K562 (cell line): ENCODE measurements around the gene KRTAP2-4. TPM values are rescaled to one million over a fixed set of nuclear protein-coding genes. Genes with fewer than 3 reads are reported as not detected.

ENCODE experiments used
- ATAC-seq: fragments of 200-7000 bp; cut with Tn5 transposase; 3 replicates; pipeline ENCODE4 v1.9.1; 2020; ENCODE audit warnings: moderate library complexity
- BruUV-seq: library from RNA; stranded (reverse); fragments of 400-500 nt; replicated peaks from 2 replicates; lab custom pipeline; 2021; lab: Mats Ljungman, UMichigan
- CTCF ChIA-PET: fragments of 300-600 bp; formaldehyde crosslinking; extraction: SDS; loops from one replicate; lab custom pipeline; 2021; ENCODE audit warnings: low intra/inter-chr PET ratio; lab: Yijun Ruan, JAX
- POLR2A ChIA-PET: fragments of 300-600, 350-650 bp; sonication (Branson Sonifier 250); formaldehyde crosslinking; extraction: SDS; loops from one replicate; lab custom pipeline; 2021; ENCODE audit warnings: antibody characterized with exemption, inconsistent platforms; lab: Yijun Ruan, JAX
- DNase-seq, 4 experiments: peaks; one replicate each; pipeline versions ENCODE4 v3.0.0 to v3.0.0-alpha.2; 2011 to 2018; ENCODE audit warnings: low spot score in 3 of 4, mixed read lengths in 3 of 4; ENCODE audit errors: extremely low read depth in 1 of 4
- FAIRE-seq: peaks from 2 replicates; lab custom pipeline; 2011; peaks lifted over from hg19 to GRCh38; lab: Jason Lieb, UNC
- H2AFZ ChIP-seq: 2 replicates; pipeline ENCODE4 v1.6.0; 2011; ENCODE audit warnings: low read depth, low read length, control low read depth, inconsistent platforms
- H3K27ac ChIP-seq: fragments of 200-600 bp; 3 replicates; pipeline ENCODE4 v1.8.0; 2011; ENCODE audit warnings: low read depth, mild to moderate bottlenecking, control low read depth, inconsistent platforms, low read length, moderate library complexity, mixed read lengths; ENCODE audit errors: extremely low read depth
- H3K27me3 ChIP-seq, 2 experiments: fragments of 300-600 bp in 1 of 2; 2 replicates in 1 of 2; 3 replicates in 1 of 2; pipeline versions ENCODE4 v1.6.0 to v1.8.0; 2011; ENCODE audit warnings: inconsistent platforms in 2 of 2, low read length in 2 of 2, mild to moderate bottlenecking in 1 of 2, mixed read lengths in 1 of 2, moderate library complexity in 1 of 2; ENCODE audit not compliant: control insufficient read depth in 2 of 2, insufficient read depth in 2 of 2
- H3K36me3 ChIP-seq: fragments of 300-600 bp; 3 replicates; pipeline ENCODE4 v1.8.0; 2011; ENCODE audit warnings: mild to moderate bottlenecking, low read length, inconsistent platforms; ENCODE audit not compliant: control insufficient read depth, insufficient read depth
- H3K4me1 ChIP-seq, 2 experiments: fragments of 200-600 bp in 1 of 2; replicated peaks in 1 of 2; 2 replicates in 1 of 2; 3 replicates in 1 of 2; pipeline versions ENCODE4 v1.5.1 to v1.8.0; 2011; ENCODE audit warnings: inconsistent platforms in 2 of 2, low read length in 2 of 2, mild to moderate bottlenecking in 1 of 2, mixed read lengths in 1 of 2, moderate library complexity in 1 of 2; ENCODE audit not compliant: control insufficient read depth in 2 of 2, insufficient read depth in 2 of 2
- H3K4me2 ChIP-seq: 2 replicates; pipeline ENCODE4 v1.6.1; 2011; ENCODE audit warnings: low read length, control low read depth, inconsistent platforms, mixed read lengths; ENCODE audit not compliant: insufficient read depth
- H3K4me3 ChIP-seq: fragments of 200-600 bp; sonication (generic), shearing (Covaris generic); 2 replicates; pipeline ENCODE4 v1.5.1; 2016; ENCODE audit warnings: control low read depth, inconsistent platforms
- H3K79me2 ChIP-seq: fragments of 200-600 bp; 3 replicates; pipeline ENCODE4 v1.8.0; 2011; ENCODE audit warnings: low read length, inconsistent platforms; ENCODE audit not compliant: control insufficient read depth, insufficient read depth
- H3K9ac ChIP-seq, 2 experiments: 2 replicates each; pipeline versions ENCODE4 v1.6.0 to v1.6.1; 2011; ENCODE audit warnings: low read depth in 2 of 2, low read length in 2 of 2, control low read depth in 1 of 2, inconsistent platforms in 1 of 2, mild to moderate bottlenecking in 1 of 2, mixed read lengths in 1 of 2; ENCODE audit not compliant: insufficient read depth in 1 of 2
- H3K9me1 ChIP-seq: one replicate; pipeline ENCODE4 v1.6.0; 2011; ENCODE audit warnings: inconsistent platforms, mild to moderate bottlenecking, low read length, moderate library complexity; ENCODE audit not compliant: control insufficient read depth, insufficient read depth
- H3K9me3 ChIP-seq: replicated peaks from 2 replicates; pipeline ENCODE4 v1.5.1; 2011; ENCODE audit warnings: low read depth, low read length, inconsistent platforms; ENCODE audit not compliant: control insufficient read depth, insufficient read depth
- H4K20me1 ChIP-seq: replicated peaks from 2 replicates; pipeline ENCODE4 v1.6.1; 2011; ENCODE audit warnings: low read length, inconsistent platforms, mixed read lengths; ENCODE audit not compliant: control insufficient read depth, insufficient read depth
- CXXC5 ChIP-seq: fragments of 250-450 bp; sonication (Bioruptor Pico); IDR thresholded peaks from 2 replicates; pipeline ENCODE4 v1.8.0; 2022; ENCODE audit warnings: inconsistent platforms, mild to moderate bottlenecking, moderate library complexity
- EHMT2 ChIP-seq: fragments of 450-650 bp; IDR thresholded peaks from 2 replicates; pipeline ENCODE4 v1.6.1; 2018; ENCODE audit warnings: antibody characterized with exemption
- NCOR1 ChIP-seq: fragments of 450-650 bp; IDR thresholded peaks from 2 replicates; pipeline ENCODE4 v1.6.1; 2016; ENCODE audit warnings: mild to moderate bottlenecking, moderate library complexity
- NFATC3 ChIP-seq: fragments of 450-650 bp; IDR thresholded peaks from 2 replicates; pipeline ENCODE4 v1.6.1; 2017; ENCODE audit warnings: mild to moderate bottlenecking
- PHB ChIP-seq: fragments of 250-450 bp; sonication (Bioruptor Pico); IDR thresholded peaks from 2 replicates; pipeline ENCODE4 v1.5.0; 2021
- POLR2H ChIP-seq: IDR thresholded peaks from 2 replicates; pipeline ENCODE4 v1.6.1; 2016; ENCODE audit warnings: missing genetic modification characterization, low read depth, mild to moderate bottlenecking, control low read depth, missing compliant biosample characterization, moderate library complexity
- TAF1 ChIP-seq: IDR thresholded peaks from 2 replicates; pipeline ENCODE4 v1.6.1; 2011; ENCODE audit warnings: mild to moderate bottlenecking, low read length, moderate library complexity; ENCODE audit not compliant: insufficient read depth, control insufficient read depth, severe bottlenecking; ENCODE audit errors: extremely low read depth
- XRCC3 ChIP-seq: fragments of 450-650 bp; IDR thresholded peaks from 2 replicates; pipeline ENCODE4 v1.6.1; 2017; ENCODE audit warnings: mild to moderate bottlenecking, moderate library complexity
- ZC3H11A ChIP-seq: IDR thresholded peaks from 2 replicates; pipeline ENCODE4 v1.6.1; 2012; ENCODE audit warnings: low read depth, low read length, improper control_type of control experiment
- ZNF134 ChIP-seq: fragments of 250-450 bp; sonication (Bioruptor Pico); conservative IDR thresholded peaks from 2 replicates; pipeline ENCODE4 v1.4.0; 2020
- ZNF140 ChIP-seq: fragments of 250-450 bp; sonication (Bioruptor Pico); IDR thresholded peaks from 2 replicates; pipeline ENCODE4 v1.8.0; 2021; ENCODE audit warnings: moderate library complexity, mild to moderate bottlenecking, inconsistent platforms
- ZNF212 ChIP-seq: fragments of 450-650 bp; formaldehyde crosslinking; IDR thresholded peaks from 2 replicates; pipeline ENCODE4 v1.4.0; 2020; ENCODE audit warnings: mild to moderate bottlenecking
- ZNF217 ChIP-seq: sonication (generic); formaldehyde crosslinking; IDR thresholded peaks from 2 replicates; pipeline ENCODE4 v1.8.0; 2022; ENCODE audit warnings: mild to moderate bottlenecking, missing genetic modification reagents
- in situ Hi-C: fragments of 300-500 bp; cut with MboI; formaldehyde crosslinking; loops from 4 replicates; pipeline ENCODE4 v1.15.0; 2018; ENCODE audit warnings: inconsistent platforms, mixed read lengths
- intact Hi-C: fragments of 100-400 bp; cut with micrococcal nuclease; formaldehyde crosslinking; loops from 2 replicates; pipeline ENCODE4 v1.14.2; 2022
- polyA plus RNA-seq, 8 experiments: library from polyadenylated mRNA; depleted of rRNA in 4 of 8; stranded (reverse) in 5 of 8; unstranded in 3 of 8; fragments of >200 nt; fragmentation: Nextera tagmentation in 2 of 8; fragmentation: Illumina TruSeq in 1 of 8; extraction: Ambion mirVana in 2 of 8; extraction: Trizol in 1 of 8; gene quantifications; 2 replicates each; pipeline versions ENCODE4 v1.2.1 to v1.2.3, GENCODE V29; 2011 to 2014; ENCODE audit warnings: inconsistent platforms in 1 of 8, missing spikeins in 1 of 8
- total RNA-seq, 7 experiments: library from RNA; depleted of rRNA in 6 of 7; stranded (reverse); fragments of >200 nt in 6 of 7; fragmentation: Illumina TruSeq in 2 of 7; extraction: Trizol in 2 of 7; gene quantifications; 2 replicates each; pipeline versions ENCODE4 v1.2.1 to v1.2.3, GENCODE V29; 2011 to 2021; ENCODE audit warnings: low replicate concordance in 1 of 7
- TF ChIP-seq, protein P1 (sequence below): sonication (generic); formaldehyde crosslinking; IDR thresholded peaks from 2 replicates; pipeline ENCODE4 v1.9.0; 2022; ENCODE audit warnings: mild to moderate bottlenecking, missing genetic modification reagents
- TF ChIP-seq, protein P2 (sequence below): fragments of 250-450 bp; sonication (Bioruptor Pico); IDR thresholded peaks from 2 replicates; pipeline ENCODE4 v1.6.1; 2021; ENCODE audit warnings: mild to moderate bottlenecking
- TF ChIP-seq, protein P3 (sequence below), 2 experiments: fragments of 450-650 bp in 1 of 2; sonication (generic) in 1 of 2; formaldehyde crosslinking; conservative IDR thresholded peaks; 2 replicates each; pipeline versions ENCODE4 v1.4.0 to v1.8.1; 2020 to 2022; ENCODE audit warnings: mild to moderate bottlenecking in 1 of 2, missing genetic modification reagents in 1 of 2
- TF ChIP-seq, protein P4 (sequence below): IDR thresholded peaks from 3 replicates; pipeline ENCODE4 v1.6.1; 2011; ENCODE audit warnings: borderline replicate concordance, mild to moderate bottlenecking; ENCODE audit not compliant: insufficient read length, insufficient read depth
- TF ChIP-seq, protein P5 (sequence below): fragments of 450-650 bp; IDR thresholded peaks from 2 replicates; pipeline ENCODE4 v1.6.1; 2016
- TF ChIP-seq, protein P6 (sequence below): fragments of 450-650 bp; conservative IDR thresholded peaks from 2 replicates; pipeline ENCODE4 v1.6.1; 2016; ENCODE audit warnings: missing genetic modification characterization, low read depth, mild to moderate bottlenecking, control low read depth, missing compliant biosample characterization

The KRTAP2-4 gene
- total and polyA plus RNA-seq, 9 of the 15 experiments (the other 6 are each of a cell fraction or from before 2014, with no cell fraction given), result not detected

DNA sequence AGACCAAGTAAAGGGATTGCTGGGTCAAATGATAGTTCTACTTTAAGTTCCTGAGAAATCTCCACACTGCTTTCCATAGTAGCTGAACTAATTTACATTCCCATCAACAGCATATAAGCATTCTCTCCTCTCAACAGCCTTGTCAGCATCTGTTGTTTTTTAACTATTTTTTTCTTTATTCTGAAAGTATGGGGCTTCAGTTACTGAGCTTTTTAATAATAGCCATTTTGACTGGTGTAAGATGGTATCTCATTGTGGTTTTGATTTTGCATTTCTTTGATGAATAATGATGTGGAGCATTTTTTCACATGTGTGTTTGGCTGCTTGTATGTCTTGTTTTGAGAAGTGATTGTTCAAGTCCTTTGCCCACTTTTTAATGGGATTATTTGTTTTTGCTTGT is 13.1 kb downstream of the KRTAP2-4 start:
- H3K27ac ChIP-seq, result no peak overlapping the region
- no TSS peak for BruUV-seq
- CTCF ChIA-PET, result no interaction called here
- H3K9me3 ChIP-seq, result no peaks in the 10 kb centered on the region
- ATAC-seq (no peak), FAIRE-seq (no peak), DNase-seq (no peak)
- no peak overlapping the region for H3K9ac ChIP-seq
- TF ChIP-seq, protein P1, sequence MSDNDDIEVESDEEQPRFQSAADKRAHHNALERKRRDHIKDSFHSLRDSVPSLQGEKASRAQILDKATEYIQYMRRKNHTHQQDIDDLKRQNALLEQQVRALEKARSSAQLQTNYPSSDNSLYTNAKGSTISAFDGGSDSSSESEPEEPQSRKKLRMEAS, result no peak
- TF ChIP-seq CXXC5 (no peak), POLR2H (no peak), TAF1 (no peak), ZNF212 (CRISPR knock-in tag) (no peak), ZNF217 (no peak), ZNF140 (CRISPR knock-in tag) (no peak), NFATC3 (no peak), NCOR1 (no peak), EHMT2 (no peak), PHB (CRISPR knock-in tag) (no peak), ZNF134 (no peak), ZC3H11A (no peak), XRCC3 (no peak)
- TF ChIP-seq, protein P2, sequence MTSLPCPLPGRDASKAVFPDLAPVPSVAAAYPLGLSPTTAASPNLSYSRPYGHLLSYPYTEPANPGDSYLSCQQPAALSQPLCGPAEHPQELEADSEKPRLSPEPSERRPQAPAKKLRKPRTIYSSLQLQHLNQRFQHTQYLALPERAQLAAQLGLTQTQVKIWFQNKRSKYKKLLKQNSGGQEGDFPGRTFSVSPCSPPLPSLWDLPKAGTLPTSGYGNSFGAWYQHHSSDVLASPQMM (CRISPR knock-in tag), result no peak
- TF ChIP-seq, protein P3, sequence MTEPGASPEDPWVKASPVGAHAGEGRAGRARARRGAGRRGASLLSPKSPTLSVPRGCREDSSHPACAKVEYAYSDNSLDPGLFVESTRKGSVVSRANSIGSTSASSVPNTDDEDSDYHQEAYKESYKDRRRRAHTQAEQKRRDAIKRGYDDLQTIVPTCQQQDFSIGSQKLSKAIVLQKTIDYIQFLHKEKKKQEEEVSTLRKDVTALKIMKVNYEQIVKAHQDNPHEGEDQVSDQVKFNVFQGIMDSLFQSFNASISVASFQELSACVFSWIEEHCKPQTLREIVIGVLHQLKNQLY (CRISPR knock-in tag; conservative IDR thresholded peaks at IDR 0.05), result no peak
- TF ChIP-seq, protein P4, sequence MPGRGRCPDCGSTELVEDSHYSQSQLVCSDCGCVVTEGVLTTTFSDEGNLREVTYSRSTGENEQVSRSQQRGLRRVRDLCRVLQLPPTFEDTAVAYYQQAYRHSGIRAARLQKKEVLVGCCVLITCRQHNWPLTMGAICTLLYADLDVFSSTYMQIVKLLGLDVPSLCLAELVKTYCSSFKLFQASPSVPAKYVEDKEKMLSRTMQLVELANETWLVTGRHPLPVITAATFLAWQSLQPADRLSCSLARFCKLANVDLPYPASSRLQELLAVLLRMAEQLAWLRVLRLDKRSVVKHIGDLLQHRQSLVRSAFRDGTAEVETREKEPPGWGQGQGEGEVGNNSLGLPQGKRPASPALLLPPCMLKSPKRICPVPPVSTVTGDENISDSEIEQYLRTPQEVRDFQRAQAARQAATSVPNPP, result no peak
- TF ChIP-seq, protein P5, sequence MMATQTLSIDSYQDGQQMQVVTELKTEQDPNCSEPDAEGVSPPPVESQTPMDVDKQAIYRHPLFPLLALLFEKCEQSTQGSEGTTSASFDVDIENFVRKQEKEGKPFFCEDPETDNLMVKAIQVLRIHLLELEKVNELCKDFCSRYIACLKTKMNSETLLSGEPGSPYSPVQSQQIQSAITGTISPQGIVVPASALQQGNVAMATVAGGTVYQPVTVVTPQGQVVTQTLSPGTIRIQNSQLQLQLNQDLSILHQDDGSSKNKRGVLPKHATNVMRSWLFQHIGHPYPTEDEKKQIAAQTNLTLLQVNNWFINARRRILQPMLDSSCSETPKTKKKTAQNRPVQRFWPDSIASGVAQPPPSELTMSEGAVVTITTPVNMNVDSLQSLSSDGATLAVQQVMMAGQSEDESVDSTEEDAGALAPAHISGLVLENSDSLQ, result no peak
- TF ChIP-seq, protein P6, sequence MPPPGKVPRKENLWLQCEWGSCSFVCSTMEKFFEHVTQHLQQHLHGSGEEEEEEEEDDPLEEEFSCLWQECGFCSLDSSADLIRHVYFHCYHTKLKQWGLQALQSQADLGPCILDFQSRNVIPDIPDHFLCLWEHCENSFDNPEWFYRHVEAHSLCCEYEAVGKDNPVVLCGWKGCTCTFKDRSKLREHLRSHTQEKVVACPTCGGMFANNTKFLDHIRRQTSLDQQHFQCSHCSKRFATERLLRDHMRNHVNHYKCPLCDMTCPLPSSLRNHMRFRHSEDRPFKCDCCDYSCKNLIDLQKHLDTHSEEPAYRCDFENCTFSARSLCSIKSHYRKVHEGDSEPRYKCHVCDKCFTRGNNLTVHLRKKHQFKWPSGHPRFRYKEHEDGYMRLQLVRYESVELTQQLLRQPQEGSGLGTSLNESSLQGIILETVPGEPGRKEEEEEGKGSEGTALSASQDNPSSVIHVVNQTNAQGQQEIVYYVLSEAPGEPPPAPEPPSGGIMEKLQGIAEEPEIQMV (tag), result no peak
- intact Hi-C loops, result no loop called here
- POLR2A ChIA-PET, result no interaction called here
- in situ Hi-C loops, result no loop called here
- H3K9me1 ChIP-seq, result no peaks in the 10 kb centered on the region
- H3K79me2 ChIP-seq, result no peaks in the 10 kb centered on the region
- no peaks in the 10 kb centered on the region for H3K4me1 ChIP-seq
- no peak overlapping the region for H3K4me2 ChIP-seq
- H2AFZ ChIP-seq, result no peak overlapping the region
- H3K4me3 ChIP-seq, result no peak overlapping the region
- no peaks in the 10 kb centered on the region for H3K36me3 ChIP-seq
- H4K20me1 ChIP-seq, result no peaks in the 10 kb centered on the region
- H3K27me3 ChIP-seq, result peaks cover 7% of the 10 kb centered on the region in 2 experiments; a peak in 4 of 5 replicates
